GM10248 (cell line): ENCODE measurements around the gene CUL9.

ENCODE experiments used
- CTCF ChIA-PET: fragments of 300-600 bp; sonication (Branson Sonifier 250); formaldehyde crosslinking; extraction: SDS; loops from one replicate; lab custom pipeline; 2021; ENCODE audit warnings: antibody characterized with exemption; lab: Yijun Ruan, JAX
- POLR2A ChIA-PET: fragments of 350-650 bp; sonication (Branson Sonifier 250); formaldehyde crosslinking; extraction: SDS; loops from one replicate; lab custom pipeline; 2020; ENCODE audit warnings: antibody characterized with exemption; lab: Yijun Ruan, JAX
- DNase-seq: peaks from one replicate; pipeline ENCODE4 v3.0.0; 2012; ENCODE audit errors: extremely low spot score
- CTCF ChIP-seq: IDR thresholded peaks from 2 replicates; pipeline ENCODE4 v1.5.1; 2012; ENCODE audit warnings: mild to moderate bottlenecking, low read depth; ENCODE audit errors: extremely low read depth, missing control alignments, control extremely low read depth

CUL9 gene

GRCh38 chr6:43235841-43236240 lies 53.8 kb downstream of the CUL9 start:
- no peak for TF ChIP-seq CTCF
- CTCF ChIA-PET: no interaction called here
- DNase-seq: no peak
- POLR2A ChIA-PET: no interaction called here

GRCh38 chr6:43239054-43239453 lies 57.1 kb downstream of the CUL9 start:
- POLR2A ChIA-PET: no interaction called here
- TF ChIP-seq CTCF: no peak

GRCh38 chr6:43240950-43241349 lies 59.0 kb downstream of the CUL9 start:
- DNase-seq: no peak
- CTCF ChIA-PET: interaction anchor here (2.3 kb wide), 1 partner anchor 12 kb away, joined by 19 read pairs; the partner anchor contains the start of gene DNPH1
- no peak for TF ChIP-seq CTCF
- POLR2A ChIA-PET: no interaction called here

More at GRCh38 chr6:43239054-43239453, 57.1 kb downstream of the CUL9 start:
- CTCF ChIA-PET: interaction anchor here (2.0 kb wide), 2 partner anchors 10 to 15 kb away, joined by 7 to 32 read pairs; partner anchors contain the start of gene DNPH1
- DNase-seq: no peak

GRCh38 chr6:43241446-43241845 lies 59.5 kb downstream of the CUL9 start:
- CTCF ChIA-PET: interaction anchor here (2.3 kb wide), 1 partner anchor 12 kb away, joined by 19 read pairs; the partner anchor contains the start of gene DNPH1
- TF ChIP-seq CTCF: no peak
- no peak for DNase-seq
- POLR2A ChIA-PET: no interaction called here

- CTCF ChIA-PET: interaction anchor here (2.2 kb wide), 1 partner anchor 12 kb away, joined by 8 read pairs; no protein-coding TSS in a partner anchor
- TF ChIP-seq CTCF: no peak
- no peak for DNase-seq
- POLR2A ChIA-PET: no interaction called here
Observed at GRCh38 chr6:43242908-43243663, 61.1 kb downstream of the CUL9 start, which contains the start of gene TTBK1. Gene TTBK1 (plus strand): TSS chr6:43243481. CDS start chr6:43246661, 3,180 bp downstream.

- CTCF ChIA-PET: interaction anchor here (1.0 to 2.2 kb wide), 2 partner anchors 13 to 263 kb away, joined by 4 to 8 read pairs; no protein-coding TSS in a partner anchor
- POLR2A ChIA-PET: no interaction called here
- TF ChIP-seq CTCF: no peak
- no peak for DNase-seq
Observed at GRCh38 chr6:43243664-43244321, 61.8 kb downstream of the CUL9 start.
